K562 (cell line): ENCODE results near the gene POLR2J. TPM values are rescaled to one million over a fixed set of nuclear protein-coding genes. Genes with fewer than 3 reads are reported as not detected.

ENCODE experiments used
- ATAC-seq: fragments of 200-7000 bp; cut with Tn5 transposase; 3 replicates; pipeline ENCODE4 v1.9.1; 2020; ENCODE audit warnings: moderate library complexity
- BruUV-seq: library from RNA; stranded (reverse); fragments of 400-500 nt; replicated peaks from 2 replicates; lab custom pipeline; 2021; lab: Mats Ljungman, UMichigan
- CTCF ChIA-PET: fragments of 300-600 bp; formaldehyde crosslinking; extraction: SDS; loops from one replicate; lab custom pipeline; 2021; ENCODE audit warnings: low intra/inter-chr PET ratio; lab: Yijun Ruan, JAX
- POLR2A ChIA-PET: fragments of 300-600, 350-650 bp; sonication (Branson Sonifier 250); formaldehyde crosslinking; extraction: SDS; loops from one replicate; lab custom pipeline; 2021; ENCODE audit warnings: antibody characterized with exemption, inconsistent platforms; lab: Yijun Ruan, JAX
- DNase-seq, 4 experiments: peaks; one replicate each; pipeline versions ENCODE4 v3.0.0 to v3.0.0-alpha.2; 2011 to 2018; ENCODE audit warnings: low spot score in 3 of 4, mixed read lengths in 3 of 4; ENCODE audit errors: extremely low read depth in 1 of 4
- FAIRE-seq: peaks from 2 replicates; lab custom pipeline; 2011; peaks lifted over from hg19 to GRCh38; lab: Jason Lieb, UNC
- H2AFZ ChIP-seq: 2 replicates; pipeline ENCODE4 v1.6.0; 2011; ENCODE audit warnings: low read depth, low read length, control low read depth, inconsistent platforms
- H3K27ac ChIP-seq: fragments of 200-600 bp; 3 replicates; pipeline ENCODE4 v1.8.0; 2011; ENCODE audit warnings: low read depth, mild to moderate bottlenecking, control low read depth, inconsistent platforms, low read length, moderate library complexity, mixed read lengths; ENCODE audit errors: extremely low read depth
- H3K27me3 ChIP-seq, 2 experiments: fragments of 300-600 bp in 1 of 2; 2 replicates in 1 of 2; 3 replicates in 1 of 2; pipeline versions ENCODE4 v1.6.0 to v1.8.0; 2011; ENCODE audit warnings: inconsistent platforms in 2 of 2, low read length in 2 of 2, mild to moderate bottlenecking in 1 of 2, mixed read lengths in 1 of 2, moderate library complexity in 1 of 2; ENCODE audit not compliant: control insufficient read depth in 2 of 2, insufficient read depth in 2 of 2
- H3K36me3 ChIP-seq: fragments of 300-600 bp; 3 replicates; pipeline ENCODE4 v1.8.0; 2011; ENCODE audit warnings: mild to moderate bottlenecking, low read length, inconsistent platforms; ENCODE audit not compliant: control insufficient read depth, insufficient read depth
- H3K4me1 ChIP-seq, 2 experiments: fragments of 200-600 bp in 1 of 2; replicated peaks in 1 of 2; 2 replicates in 1 of 2; 3 replicates in 1 of 2; pipeline versions ENCODE4 v1.5.1 to v1.8.0; 2011; ENCODE audit warnings: inconsistent platforms in 2 of 2, low read length in 2 of 2, mild to moderate bottlenecking in 1 of 2, mixed read lengths in 1 of 2, moderate library complexity in 1 of 2; ENCODE audit not compliant: control insufficient read depth in 2 of 2, insufficient read depth in 2 of 2
- H3K4me2 ChIP-seq: 2 replicates; pipeline ENCODE4 v1.6.1; 2011; ENCODE audit warnings: low read length, control low read depth, inconsistent platforms, mixed read lengths; ENCODE audit not compliant: insufficient read depth
- H3K4me3 ChIP-seq: fragments of 200-600 bp; sonication (generic), shearing (Covaris generic); 2 replicates; pipeline ENCODE4 v1.5.1; 2016; ENCODE audit warnings: control low read depth, inconsistent platforms
- H3K79me2 ChIP-seq: fragments of 200-600 bp; 3 replicates; pipeline ENCODE4 v1.8.0; 2011; ENCODE audit warnings: low read length, inconsistent platforms; ENCODE audit not compliant: control insufficient read depth, insufficient read depth
- H3K9ac ChIP-seq, 2 experiments: 2 replicates each; pipeline versions ENCODE4 v1.6.0 to v1.6.1; 2011; ENCODE audit warnings: low read depth in 2 of 2, low read length in 2 of 2, control low read depth in 1 of 2, inconsistent platforms in 1 of 2, mild to moderate bottlenecking in 1 of 2, mixed read lengths in 1 of 2; ENCODE audit not compliant: insufficient read depth in 1 of 2
- H3K9me1 ChIP-seq: one replicate; pipeline ENCODE4 v1.6.0; 2011; ENCODE audit warnings: inconsistent platforms, mild to moderate bottlenecking, low read length, moderate library complexity; ENCODE audit not compliant: control insufficient read depth, insufficient read depth
- H3K9me3 ChIP-seq: replicated peaks from 2 replicates; pipeline ENCODE4 v1.5.1; 2011; ENCODE audit warnings: low read depth, low read length, inconsistent platforms; ENCODE audit not compliant: control insufficient read depth, insufficient read depth
- H4K20me1 ChIP-seq: replicated peaks from 2 replicates; pipeline ENCODE4 v1.6.1; 2011; ENCODE audit warnings: low read length, inconsistent platforms, mixed read lengths; ENCODE audit not compliant: control insufficient read depth, insufficient read depth
- ADNP ChIP-seq: fragments of 200-800 bp; sonication (Bioruptor generic); IDR thresholded peaks from 2 replicates; pipeline ENCODE4 v1.6.1; 2016; ENCODE audit warnings: missing genetic modification characterization, missing compliant biosample characterization
- CHD2 ChIP-seq: IDR thresholded peaks from 2 replicates; pipeline ENCODE4 v1.6.1; 2011; ENCODE audit warnings: low read depth, low read length
- ELF2 ChIP-seq: fragments of 250-450 bp; sonication (Bioruptor Pico); IDR thresholded peaks from 2 replicates; pipeline ENCODE4 v1.5.0; 2021; ENCODE audit warnings: mild to moderate bottlenecking
- KDM2B ChIP-seq: fragments of 250-450 bp; sonication (Bioruptor Pico); IDR thresholded peaks from 2 replicates; pipeline ENCODE4 v1.8.0; 2021; ENCODE audit warnings: mild to moderate bottlenecking, moderate library complexity
- MTA1 ChIP-seq: fragments of 450-650 bp; IDR thresholded peaks from 2 replicates; pipeline ENCODE4 v1.6.1; 2017; ENCODE audit warnings: borderline replicate concordance
- NBN ChIP-seq: fragments of 450-650 bp; IDR thresholded peaks from 2 replicates; pipeline ENCODE4 v1.6.1; 2016; ENCODE audit warnings: low read depth, mild to moderate bottlenecking
- NCOA1 ChIP-seq: fragments of 450-650 bp; IDR thresholded peaks from 2 replicates; pipeline ENCODE4 v1.6.1; 2016; ENCODE audit warnings: low read depth
- NR2C1 ChIP-seq, 2 experiments: fragments of 450-650 bp; IDR thresholded peaks; 2 replicates each; pipeline ENCODE4 v1.6.1; 2017; ENCODE audit warnings: mild to moderate bottlenecking in 2 of 2, antibody characterized with exemption in 1 of 2, inconsistent platforms in 1 of 2, missing compliant biosample characterization in 1 of 2, missing genetic modification characterization in 1 of 2
- TBP ChIP-seq: optimal IDR thresholded peaks from 2 replicates; pipeline ENCODE3; 2011; ENCODE audit warnings: low read depth, low read length, improper control_type of control experiment
- TFAP4 ChIP-seq: sonication (generic); formaldehyde crosslinking; IDR thresholded peaks from 2 replicates; pipeline ENCODE4 v1.8.0; 2022; ENCODE audit warnings: missing genetic modification reagents, mild to moderate bottlenecking, moderate library complexity, borderline replicate concordance
- ZFX ChIP-seq: sonication (generic); formaldehyde crosslinking; IDR thresholded peaks from 2 replicates; pipeline ENCODE4 v1.8.0; 2022; ENCODE audit warnings: mild to moderate bottlenecking, missing genetic modification reagents, moderate library complexity
- ZNF121 ChIP-seq: sonication (generic); formaldehyde crosslinking; conservative IDR thresholded peaks from 2 replicates; pipeline ENCODE4 v1.8.0; 2022; ENCODE audit warnings: missing genetic modification reagents
- ZNF407 ChIP-seq: fragments of 450-650 bp; IDR thresholded peaks from 2 replicates; pipeline ENCODE4 v1.6.1; 2016; ENCODE audit warnings: low read depth
- WGBS: fragments of 100-300 bp; shearing (Covaris generic); methylation state at CpG from one replicate; pipeline ENCODE4 v1.1.6; 2016; ENCODE audit warnings: low coverage, mixed read lengths; ENCODE audit not compliant: insufficient coverage; ENCODE audit errors: missing lambda C conversion rate; 5-methylcytosine and 5-hydroxymethylcytosine counted together
- in situ Hi-C: fragments of 300-500 bp; cut with MboI; formaldehyde crosslinking; loops from 4 replicates; pipeline ENCODE4 v1.15.0; 2018; ENCODE audit warnings: inconsistent platforms, mixed read lengths
- intact Hi-C: fragments of 100-400 bp; cut with micrococcal nuclease; formaldehyde crosslinking; loops from 2 replicates; pipeline ENCODE4 v1.14.2; 2022
- polyA plus RNA-seq, 8 experiments: library from polyadenylated mRNA; depleted of rRNA in 4 of 8; stranded (reverse) in 5 of 8; unstranded in 3 of 8; fragments of >200 nt; fragmentation: Nextera tagmentation in 2 of 8; fragmentation: Illumina TruSeq in 1 of 8; extraction: Ambion mirVana in 2 of 8; extraction: Trizol in 1 of 8; gene quantifications; 2 replicates each; pipeline versions ENCODE4 v1.2.1 to v1.2.3, GENCODE V29; 2011 to 2014; ENCODE audit warnings: inconsistent platforms in 1 of 8, missing spikeins in 1 of 8
- total RNA-seq, 7 experiments: library from RNA; depleted of rRNA in 6 of 7; stranded (reverse); fragments of >200 nt in 6 of 7; fragmentation: Illumina TruSeq in 2 of 7; extraction: Trizol in 2 of 7; gene quantifications; 2 replicates each; pipeline versions ENCODE4 v1.2.1 to v1.2.3, GENCODE V29; 2011 to 2021; ENCODE audit warnings: low replicate concordance in 1 of 7

The POLR2J gene
- total and polyA plus RNA-seq, 9 of the 15 experiments (the other 6 are each of a cell fraction or from before 2014, with no cell fraction given), result 32.3 to 220 (median 113) TPM

- H3K4me2 ChIP-seq, result peak overlapping the region; percentile 61
- no TSS peak for BruUV-seq
- intact Hi-C loops (loop anchor here (1.0 to 2.0 kb wide), 2 partner anchors 39 to 49 kb away; no protein-coding TSS in a partner anchor), in situ Hi-C loops (loop anchor here (25.0 kb wide), 2 partner anchors 111 to 211 kb away; partner anchors contain the start of genes POLR2J2, POLR2J3, SPDYE2 and SPDYE2B)
- peak overlapping the region; percentile 37; the same call in 1 of the 3 replicates for H3K27ac ChIP-seq
- WGBS, result 30% methylated on average over 23 of the region's 23 CpGs
- peak overlapping the region; percentile 88 for H2AFZ ChIP-seq
- no peaks in the 10 kb centered on the region for H3K27me3 ChIP-seq
- H3K9me3 ChIP-seq, result no peaks in the 10 kb centered on the region
- H3K9me1 ChIP-seq, result no peaks in the 10 kb centered on the region
- POLR2A ChIA-PET, result interaction anchor here (0.5 to 2.7 kb wide), 5 partner anchors 9 to 144 kb away, joined by 3 to 7 read pairs (median 4); no protein-coding TSS in a partner anchor
- H3K4me1 ChIP-seq, result peaks cover 7 to 43% of the 10 kb centered on the region in 2 experiments; a peak in 3 of 5 replicates
- H3K9ac ChIP-seq, result peak overlapping the region; percentile 16 to 80; a peak in 3 of 4 replicates
- CTCF ChIA-PET, result interaction anchor here (0.6 to 1.3 kb wide), 4 partner anchors 8 to 47 kb away, joined by 3 to 6 read pairs (median 4); no protein-coding TSS in a partner anchor
- FAIRE-seq, result peak; percentile 49
- peaks cover 16% of the 10 kb centered on the region; the same call in 1 of the 3 replicates for H3K36me3 ChIP-seq
- peak; percentile 95 for ATAC-seq
- H4K20me1 ChIP-seq, result no peaks in the 10 kb centered on the region
- H3K79me2 ChIP-seq, result no peaks in the 10 kb centered on the region
- H3K4me3 ChIP-seq, result no peak overlapping the region
- peak; percentile 83 to 86 (median 86) for DNase-seq
- TF ChIP-seq TBP (no peak), NR2C1 (IDR thresholded peaks at IDR 0.05) (no peak), NR2C1 (tag; IDR thresholded peaks at IDR 0.05) (no peak), ZNF407 (no peak), NBN (0 out of 2 replicates have a peak, but pooled peaks have one; percentile 17), ZFX (peak; percentile 42), CHD2 (no peak), MTA1 (no peak), ELF2 (CRISPR knock-in tag) (no peak), TFAP4 (CRISPR knock-in tag) (peak; percentile 36; the same call in 1 of the 2 replicates), ADNP (no peak), KDM2B (CRISPR knock-in tag) (no peak), ZNF121 (CRISPR knock-in tag) (no peak), NCOA1 (no peak)
Measured at GRCh38 chr7:102451371-102452054, 27.2 kb downstream of the POLR2J start.
